ENCODE data around the gene CEP95.

DNA sequence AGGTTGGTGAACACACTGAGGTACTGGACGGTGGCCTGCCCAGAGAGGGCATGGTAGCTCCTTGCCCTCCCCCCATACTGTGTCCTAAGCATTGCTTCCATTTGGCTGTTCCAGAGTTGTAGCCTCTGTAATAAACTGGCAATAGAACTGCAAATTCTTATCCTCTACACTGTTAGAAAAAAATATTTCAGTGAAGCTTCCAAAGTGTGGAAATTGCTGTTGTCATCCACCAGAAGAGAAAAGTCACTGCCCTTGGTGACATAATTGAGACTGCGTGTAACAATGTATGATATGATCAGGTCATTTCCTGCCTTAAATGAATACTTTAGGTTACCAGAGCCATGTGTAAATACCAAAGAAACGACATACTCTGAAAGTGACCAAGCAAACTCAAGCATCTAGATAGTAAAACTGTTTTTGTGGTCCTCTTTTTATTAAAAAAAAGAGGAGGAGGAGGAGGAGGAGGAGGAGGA lies 65.9 kb downstream of the CEP95 start:
- TF ChIP-seq, protein P1, sequence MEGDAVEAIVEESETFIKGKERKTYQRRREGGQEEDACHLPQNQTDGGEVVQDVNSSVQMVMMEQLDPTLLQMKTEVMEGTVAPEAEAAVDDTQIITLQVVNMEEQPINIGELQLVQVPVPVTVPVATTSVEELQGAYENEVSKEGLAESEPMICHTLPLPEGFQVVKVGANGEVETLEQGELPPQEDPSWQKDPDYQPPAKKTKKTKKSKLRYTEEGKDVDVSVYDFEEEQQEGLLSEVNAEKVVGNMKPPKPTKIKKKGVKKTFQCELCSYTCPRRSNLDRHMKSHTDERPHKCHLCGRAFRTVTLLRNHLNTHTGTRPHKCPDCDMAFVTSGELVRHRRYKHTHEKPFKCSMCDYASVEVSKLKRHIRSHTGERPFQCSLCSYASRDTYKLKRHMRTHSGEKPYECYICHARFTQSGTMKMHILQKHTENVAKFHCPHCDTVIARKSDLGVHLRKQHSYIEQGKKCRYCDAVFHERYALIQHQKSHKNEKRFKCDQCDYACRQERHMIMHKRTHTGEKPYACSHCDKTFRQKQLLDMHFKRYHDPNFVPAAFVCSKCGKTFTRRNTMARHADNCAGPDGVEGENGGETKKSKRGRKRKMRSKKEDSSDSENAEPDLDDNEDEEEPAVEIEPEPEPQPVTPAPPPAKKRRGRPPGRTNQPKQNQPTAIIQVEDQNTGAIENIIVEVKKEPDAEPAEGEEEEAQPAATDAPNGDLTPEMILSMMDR (IDR thresholded peaks at IDR 0.05), result no peak
- TF ChIP-seq POLR2A (IDR thresholded peaks at IDR 0.05), result no peak

All from heart left ventricle (tissue), 13 donors.